SW 1271 (cell line): ENCODE measurements around the gene RNF144A.

ENCODE experiments used
- DNase-seq, 2 experiments: peaks; one replicate each; lab custom pipeline; 2025; lab: John Stamatoyannopoulos, UW

RNF144A gene

DNA sequence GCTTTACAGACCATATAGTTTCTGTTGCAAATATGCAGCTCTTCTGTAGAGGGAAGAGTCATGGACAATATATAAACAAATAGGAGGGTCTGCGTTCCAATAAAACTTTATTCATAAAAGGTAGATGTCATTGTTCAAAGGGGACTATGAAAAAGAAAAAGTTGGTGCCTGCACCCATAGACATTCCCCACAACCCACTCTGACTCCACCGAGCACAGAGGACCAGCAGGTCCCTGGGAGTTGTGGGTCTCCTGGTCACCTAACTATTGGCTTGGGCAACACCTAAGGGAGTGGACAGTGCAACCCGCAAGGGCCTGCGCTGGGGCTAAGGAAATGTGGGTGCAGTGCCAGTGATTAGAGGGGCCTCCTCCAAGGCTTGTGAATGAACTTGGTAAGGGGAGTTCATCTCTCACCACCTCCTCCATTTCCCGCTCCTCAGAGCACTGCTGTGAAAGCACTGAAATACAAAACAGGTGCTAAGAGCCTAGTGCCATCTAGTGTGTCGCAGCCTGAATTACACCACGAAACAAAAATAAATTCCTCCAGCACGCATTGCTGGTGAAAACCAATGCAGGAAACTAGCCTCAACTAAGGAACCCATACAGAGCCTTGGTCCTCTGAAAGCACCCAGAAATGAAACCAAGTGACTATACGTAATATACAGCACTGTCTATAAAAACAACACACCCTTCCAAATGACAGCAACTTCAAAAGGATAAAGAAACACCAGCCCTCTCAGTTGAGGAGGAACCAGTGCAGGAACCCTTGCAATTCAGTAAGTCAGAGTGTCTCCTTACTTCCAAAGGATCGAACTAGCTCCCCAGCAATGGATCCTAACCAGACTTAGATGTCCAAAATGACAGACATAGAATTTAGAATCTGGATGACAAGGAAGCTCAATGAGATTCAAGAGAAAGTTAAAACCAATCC, 166.6 kb downstream of the RNF144A start:
- DNase-seq: peak in 1 of 2 experiments; percentile 25

DNA sequence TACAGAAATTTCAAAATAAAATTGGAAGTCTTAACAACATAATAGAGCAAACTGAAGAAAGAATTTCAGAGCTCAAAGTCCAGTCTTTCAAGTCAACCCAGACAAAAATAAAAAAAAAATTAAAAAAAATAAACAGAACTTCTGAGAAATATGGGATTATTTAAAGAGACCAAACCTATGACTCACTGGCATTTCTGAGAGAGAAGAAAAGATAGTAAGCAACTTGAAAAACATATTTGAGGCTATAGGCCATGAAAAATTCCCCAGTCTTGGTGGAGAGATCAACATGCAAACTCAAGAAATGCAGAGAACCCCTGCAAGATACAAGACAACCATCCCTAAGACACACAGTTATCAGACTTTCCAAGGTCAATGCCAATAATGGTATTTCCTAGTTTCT, 167.4 kb downstream of the RNF144A start:
- DNase-seq: no peak

DNA sequence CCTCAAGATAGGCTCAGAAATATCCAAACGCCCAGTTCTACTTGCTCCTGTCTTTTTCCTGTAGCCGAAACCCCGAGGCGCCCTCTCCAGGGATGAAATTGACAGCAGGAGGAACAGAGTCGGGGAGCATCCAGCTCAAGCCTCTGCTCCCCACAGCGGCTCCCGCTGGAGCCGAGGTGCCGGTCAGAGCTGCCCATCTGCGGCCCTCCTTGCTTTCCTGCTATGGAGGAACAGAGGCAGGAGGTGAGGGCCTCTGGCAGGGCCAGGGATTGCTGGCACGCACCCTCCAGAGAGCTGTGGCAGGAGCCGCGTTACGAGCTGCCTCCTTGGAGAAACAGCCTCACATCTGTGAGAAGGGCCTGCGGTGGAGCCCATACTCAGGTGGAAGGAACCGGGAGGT, 172.1 kb downstream of the RNF144A start:
- DNase-seq: no peak

DNA sequence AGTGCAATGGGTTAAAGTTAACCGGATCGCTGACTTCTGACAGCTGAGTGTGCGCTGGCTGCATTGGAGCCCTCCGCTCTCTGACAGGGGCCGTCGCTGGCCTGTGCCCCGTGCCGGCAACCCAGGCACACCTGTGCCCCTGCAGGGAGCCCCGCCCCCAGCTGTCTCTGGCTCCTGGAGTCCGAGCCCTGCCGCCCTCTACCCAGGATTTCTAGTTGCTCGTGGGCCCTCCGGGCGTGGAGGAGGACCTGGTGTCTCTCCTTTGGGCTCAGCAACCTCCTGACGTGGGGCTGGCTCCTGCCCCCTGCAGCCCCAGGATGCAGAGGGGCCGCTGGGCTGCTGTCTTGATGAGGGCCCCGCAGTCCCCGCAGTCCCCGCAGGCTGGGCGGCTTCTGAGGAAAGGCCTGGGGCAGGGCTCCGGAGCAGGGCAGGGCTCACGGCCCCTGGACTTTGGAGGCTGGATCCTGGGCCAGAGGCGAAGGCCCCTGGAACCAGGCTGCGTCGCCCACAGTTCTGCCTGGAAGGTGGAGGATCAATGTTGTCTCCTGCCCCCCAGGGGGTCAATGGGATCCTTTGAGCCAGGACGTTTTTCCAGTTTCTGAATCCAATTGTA, 172.8 kb downstream of the RNF144A start:
- no peak for DNase-seq

DNA sequence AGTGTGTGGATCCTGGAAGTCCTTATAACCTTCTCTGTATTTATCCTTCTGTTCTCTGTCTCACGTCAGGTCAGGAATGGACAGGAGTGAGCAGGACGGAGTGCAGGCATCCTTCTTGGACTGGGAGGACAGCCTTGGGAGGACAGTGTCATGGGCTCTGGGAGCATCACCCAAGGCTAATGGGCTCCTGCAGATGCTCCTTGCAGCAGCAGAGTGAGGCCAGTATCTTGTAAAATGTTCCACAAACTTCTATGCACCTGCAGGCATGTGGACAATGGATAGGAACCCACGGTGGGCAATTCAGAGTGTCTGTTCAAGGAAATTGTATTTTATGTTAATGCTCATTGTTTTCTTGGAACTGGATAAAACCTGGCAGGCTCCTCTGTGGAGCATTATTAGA, 176.2 kb downstream of the RNF144A start:
- no peak for DNase-seq
